Stimulated activated CD8-positive, alpha-beta memory T cell treated with anti-CD3 and anti-CD28 coated beads, Interleukin-7, amount 100 ng/mL, for 48 hours (primary cell): Measurements from ENCODE around the gene IRF6.
"Not testable (repeated sequence)": the region's sequence is repeated elsewhere in the genome, so short reads cannot be mapped to it uniquely, and the experiment has no call there.

ENCODE experiments used
- DNase-seq, 2 donors: peaks; one replicate each; pipeline ENCODE4 v3.0.0-alpha.2; 2020; ENCODE audit warnings: low read depth in 1 of 2; ENCODE audit errors: extremely low read depth in 1 of 2

The IRF6 gene

DNA sequence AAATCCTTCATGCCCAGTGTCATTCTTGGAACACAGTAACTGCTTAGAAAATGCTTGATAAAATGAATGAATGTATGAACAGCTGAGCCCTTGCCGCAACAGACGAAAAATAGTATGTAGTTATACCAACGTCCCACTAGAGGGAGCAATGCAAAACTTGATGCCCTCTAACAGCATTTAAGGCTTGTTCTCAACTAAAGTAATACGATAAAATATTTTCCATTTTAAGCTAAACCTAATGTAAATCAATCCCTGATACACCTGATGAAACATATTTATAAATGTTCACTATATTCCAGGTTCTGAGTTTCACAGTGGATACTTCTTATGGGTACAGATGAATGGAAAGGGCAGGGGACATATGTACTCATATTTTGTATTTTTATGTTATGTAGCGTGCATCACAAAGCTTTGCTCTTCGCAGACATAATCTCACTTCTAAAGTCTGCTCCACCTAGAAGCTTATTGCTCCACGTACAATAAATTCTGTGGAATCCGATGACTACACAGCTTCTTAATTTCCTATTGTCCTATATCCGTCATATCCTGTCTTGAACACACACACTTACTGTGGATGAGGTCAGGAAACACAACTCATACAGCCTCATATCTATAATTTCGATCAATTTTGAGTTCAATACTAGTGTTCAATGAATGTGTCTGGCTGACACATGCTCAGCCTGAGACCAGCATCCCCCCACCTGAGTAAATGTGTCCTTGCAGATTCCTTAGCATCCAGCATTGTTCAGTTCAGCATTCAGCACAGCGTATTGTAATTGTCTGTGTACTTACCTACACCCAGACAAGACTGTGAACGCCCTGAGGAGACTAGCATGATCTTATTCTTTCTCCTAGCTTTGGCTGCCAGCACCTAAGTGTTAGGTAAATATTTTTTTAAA lies 17.4 kb upstream of the IRF6 start:
- no peak for DNase-seq

DNA sequence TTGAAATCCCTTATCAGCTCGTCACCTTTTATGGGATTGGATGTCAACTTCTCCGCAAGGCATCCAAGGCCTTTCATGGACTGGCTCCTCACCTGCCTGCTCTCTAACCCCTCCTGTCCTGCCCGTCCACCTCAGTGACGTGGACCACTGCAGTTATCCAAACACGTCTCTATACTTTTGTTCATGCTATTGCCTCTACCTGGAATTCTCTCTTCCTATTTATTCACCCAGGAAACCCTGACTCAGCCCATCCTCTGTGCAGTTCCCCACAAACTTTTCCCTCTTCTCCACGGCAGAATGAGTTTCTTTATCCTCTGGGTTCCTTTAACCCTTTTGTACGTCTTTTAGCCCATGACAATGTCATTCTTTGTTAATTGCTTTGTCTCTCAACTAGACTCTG lies 16.8 kb upstream of the IRF6 start:
- no peak for DNase-seq

DNA sequence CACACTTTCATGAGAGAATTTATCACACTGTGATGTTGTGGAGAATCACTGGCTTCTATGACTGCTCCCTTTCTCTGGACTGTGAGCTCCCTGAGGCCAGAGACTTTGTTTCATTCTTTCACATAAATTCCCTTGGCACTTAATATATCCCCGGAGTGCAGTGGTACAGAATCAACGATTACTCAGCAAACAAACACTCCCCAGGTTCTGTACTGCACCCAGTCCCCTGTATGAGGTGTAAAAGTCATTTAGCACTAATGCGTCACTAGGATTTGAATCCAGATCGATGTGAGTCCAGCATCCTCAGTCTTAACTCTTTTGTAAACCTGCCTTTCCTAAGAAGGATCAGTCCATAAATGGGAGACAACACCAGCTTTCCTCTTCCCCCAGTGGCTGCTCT lies 15.0 kb upstream of the IRF6 start:
- DNase-seq, result no peak

DNA sequence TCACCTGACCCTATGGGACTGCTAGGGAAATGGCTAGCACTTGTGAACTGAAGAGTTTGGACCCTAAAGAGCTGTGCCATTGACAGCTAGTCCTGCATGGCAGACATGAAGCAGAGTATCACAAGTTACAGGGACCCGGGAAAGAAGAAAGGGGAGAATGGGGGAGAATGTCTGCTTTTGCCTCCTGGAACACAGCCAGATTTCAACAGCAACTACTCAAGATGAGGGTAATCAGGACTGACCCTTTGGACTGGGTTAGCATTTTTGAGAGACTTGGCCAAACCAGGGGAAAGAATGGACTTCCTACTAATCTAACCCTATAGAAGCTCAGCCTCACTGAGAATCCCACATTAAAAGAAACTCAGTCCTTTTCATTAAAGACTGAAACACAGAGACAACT lies 13.1 kb upstream of the IRF6 start:
- DNase-seq, result no peak

DNA sequence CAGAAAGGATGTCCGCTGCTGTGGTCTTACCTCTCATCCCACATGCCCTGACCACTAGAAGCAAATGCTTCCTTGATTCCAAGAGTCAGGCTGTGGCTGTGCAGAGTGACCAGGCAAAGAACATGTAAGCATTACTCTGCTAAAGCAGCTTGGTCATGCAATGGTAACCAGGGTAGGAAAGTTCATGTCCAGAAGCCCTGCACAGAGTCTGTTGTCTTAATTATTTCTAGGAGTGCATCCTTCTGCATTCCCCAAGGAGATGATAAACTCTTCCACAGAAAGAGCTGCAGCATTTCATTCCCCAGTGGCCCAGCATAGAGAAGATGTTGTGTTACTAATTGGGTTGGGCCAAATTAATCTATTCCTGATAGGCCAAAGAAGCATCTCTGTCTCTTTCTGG lies 11.7 kb upstream of the IRF6 start:
- DNase-seq, result no peak

DNA sequence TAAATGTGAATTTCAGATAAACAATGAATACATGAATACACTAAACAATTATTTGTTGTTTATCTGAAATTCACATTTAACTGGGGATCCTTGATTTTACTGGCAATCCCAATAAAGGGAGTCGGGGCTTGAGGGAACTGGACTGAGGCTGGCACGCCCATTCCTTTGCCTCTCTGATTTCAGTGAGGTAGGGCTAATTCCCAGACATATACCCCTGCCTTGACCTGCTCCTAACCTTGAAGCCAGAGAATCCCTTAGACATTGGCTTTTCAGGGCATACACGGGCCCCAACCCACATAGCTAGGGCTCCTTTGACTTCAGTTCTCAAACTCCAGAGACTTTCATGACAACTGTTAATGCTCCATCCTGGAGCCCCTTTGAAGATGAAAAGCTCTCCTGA lies 11.0 kb upstream of the IRF6 start:
- DNase-seq, result no peak

DNA sequence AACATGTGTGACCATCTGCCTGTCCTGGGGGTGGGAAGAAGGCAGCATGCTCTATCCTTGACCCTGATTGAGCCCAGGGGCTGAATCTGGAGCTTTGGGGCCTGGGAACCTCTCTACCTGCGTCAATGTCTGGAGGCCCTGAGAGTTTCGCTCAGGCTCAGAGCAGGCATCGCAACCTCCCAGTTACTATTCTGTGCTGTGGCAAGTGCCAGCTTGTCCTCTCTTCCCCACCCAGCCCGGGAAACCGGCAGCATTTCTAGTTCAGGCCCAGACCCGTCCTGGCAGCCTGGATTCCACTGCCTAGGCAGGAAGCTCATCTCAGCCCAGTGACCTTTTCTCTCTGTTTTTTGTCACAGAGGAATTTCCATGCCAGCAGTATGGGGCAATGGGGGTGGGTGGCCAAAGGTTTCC lies 10.0 kb upstream of the IRF6 start:
- no peak for DNase-seq

DNA sequence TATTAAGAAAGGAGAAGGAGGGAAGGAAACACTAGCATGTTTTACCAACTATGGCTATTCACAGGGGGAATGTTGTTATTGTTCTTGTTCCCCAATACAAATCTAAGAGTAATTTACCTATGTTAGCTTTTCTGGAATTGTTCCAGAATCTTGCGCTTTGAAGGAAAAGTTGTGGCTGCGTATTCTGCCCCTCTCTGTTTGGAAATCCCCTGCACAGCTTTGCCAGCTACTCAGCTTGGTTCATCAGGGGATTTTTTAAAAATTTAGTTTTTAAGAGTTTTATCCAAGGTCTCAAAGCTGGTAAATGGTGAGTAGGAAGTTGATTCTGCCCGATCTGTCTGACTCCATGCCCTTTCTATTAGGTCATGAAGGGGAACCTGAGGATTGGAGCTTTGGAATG lies 9.5 kb upstream of the IRF6 start:
- DNase-seq, result no peak

DNA sequence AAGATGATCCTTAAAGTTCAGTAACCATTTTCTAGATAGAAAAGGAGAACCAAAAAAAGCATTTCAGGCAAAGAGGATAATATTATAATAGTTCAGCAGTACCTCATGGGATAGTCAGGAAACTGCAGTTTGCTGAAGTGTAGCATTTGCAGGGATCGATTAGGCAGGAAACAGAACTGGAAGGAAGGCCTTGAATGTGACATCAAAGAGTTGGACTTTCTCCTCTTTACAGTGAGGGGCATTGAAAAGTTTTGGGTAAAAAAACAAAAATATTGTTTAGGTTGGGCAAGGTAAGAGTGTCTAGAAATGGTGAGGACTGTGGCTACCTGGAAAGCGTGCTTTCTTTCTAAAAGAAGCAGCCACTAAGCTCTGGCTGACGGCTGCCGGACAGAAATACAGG lies 8.0 kb upstream of the IRF6 start:
- DNase-seq, result no peak

DNA sequence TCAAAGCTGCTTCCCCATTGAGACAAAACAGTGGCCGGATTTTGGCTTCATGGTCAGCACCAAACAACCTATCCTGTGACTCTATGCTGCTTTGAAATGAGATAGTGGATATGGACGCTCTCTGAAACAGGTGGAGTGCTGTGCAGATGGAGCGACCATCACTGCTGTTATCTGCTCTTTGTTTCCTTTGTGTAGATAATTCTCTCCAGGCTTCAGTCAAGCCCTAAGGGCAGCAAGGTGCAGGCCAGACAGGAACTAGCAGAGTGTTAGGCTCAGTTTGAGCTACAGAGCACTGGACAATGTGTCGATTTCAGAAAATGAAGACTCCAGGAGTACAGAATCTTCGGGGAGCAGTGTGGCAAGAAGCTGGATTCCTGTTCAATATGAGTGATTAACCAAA lies 4.8 kb upstream of the IRF6 start:
- no peak for DNase-seq

DNA sequence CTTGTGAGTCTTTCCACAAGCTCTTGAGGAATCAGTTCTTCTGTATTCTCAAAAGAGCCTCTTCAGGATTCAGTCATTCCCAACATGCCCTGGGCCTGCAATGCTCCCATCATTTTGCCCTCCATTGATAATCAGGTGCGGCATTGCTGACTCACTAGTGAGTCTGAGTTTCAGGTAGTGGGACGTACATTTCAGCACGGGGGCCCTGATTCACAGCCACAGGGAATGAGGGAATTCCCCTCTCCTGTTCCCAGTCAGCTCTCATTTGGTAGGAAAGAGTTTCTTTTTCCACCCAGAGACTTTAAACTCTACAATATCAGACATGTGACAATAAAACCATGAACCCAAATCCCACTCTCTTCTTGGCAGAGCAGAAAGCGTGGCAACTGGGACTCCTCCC lies 3.7 kb upstream of the IRF6 start:
- DNase-seq, result no peak

DNA sequence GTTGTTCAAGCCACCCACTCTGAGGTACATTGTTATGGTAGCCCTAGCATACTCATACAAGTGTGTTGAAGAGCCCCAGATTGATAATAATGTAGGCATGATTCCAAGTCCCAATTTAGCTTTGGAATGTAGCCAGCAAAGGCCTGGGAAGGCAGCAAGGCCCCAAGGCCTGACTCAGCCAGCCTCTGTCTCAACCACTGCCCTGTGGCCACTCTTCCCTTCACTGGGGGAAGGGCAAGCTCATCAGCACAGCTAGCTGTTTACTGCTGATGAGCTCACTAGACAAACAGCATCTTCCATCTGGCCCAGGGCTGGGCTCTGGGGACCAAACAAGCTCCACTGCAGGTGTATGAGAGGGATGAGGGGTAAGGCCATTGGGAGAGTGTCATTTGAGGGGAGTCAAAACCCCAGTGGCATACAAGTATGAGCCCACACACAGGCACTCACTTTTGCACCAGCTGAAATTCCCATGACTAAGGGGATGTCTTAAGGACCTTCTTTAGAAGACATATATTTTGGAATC lies 2.2 kb upstream of the IRF6 start:
- no peak for DNase-seq

DNA sequence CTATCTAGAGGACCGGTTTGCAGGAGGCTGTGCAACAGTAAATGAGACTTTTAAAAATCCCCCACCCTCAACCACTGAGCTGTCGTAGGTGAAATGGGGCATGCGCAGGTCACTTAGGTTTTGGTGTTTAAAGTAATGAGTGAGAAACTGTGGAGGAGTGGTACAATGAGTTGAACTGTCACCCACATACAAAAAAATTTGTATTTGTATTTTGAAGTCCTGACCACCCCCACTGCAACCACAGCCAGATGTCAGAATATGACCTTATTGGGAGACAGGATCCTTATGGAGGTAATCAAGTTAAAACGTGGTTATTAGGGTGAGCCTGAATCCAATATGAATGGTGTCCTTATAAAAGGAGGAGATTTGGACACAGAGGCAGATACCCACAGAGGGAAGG lies 1.6 kb upstream of the IRF6 start:
- no peak for DNase-seq

DNA sequence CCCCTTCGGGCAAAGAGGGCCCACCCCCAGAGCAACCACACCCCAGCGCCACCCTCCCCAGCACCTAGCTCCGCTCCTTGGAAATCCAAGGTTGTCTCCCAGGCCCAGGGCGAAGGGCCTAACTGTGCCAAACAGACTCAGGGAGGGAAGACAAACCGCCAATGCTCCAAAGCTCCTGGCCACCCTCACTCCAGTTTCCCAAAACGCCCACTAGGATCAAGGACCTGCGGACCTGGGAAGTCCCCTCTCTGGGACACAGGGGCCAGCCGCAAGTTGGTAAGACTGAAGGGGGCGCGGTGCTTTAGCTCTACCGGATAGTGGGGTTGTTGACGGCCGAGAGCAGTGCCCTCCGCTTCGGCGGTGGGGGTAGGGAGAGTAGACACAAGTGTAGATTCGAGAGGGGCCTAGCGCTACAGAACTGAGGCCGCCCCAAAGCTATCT lies 581 bp downstream of the IRF6 start:
- no peak for DNase-seq

DNA sequence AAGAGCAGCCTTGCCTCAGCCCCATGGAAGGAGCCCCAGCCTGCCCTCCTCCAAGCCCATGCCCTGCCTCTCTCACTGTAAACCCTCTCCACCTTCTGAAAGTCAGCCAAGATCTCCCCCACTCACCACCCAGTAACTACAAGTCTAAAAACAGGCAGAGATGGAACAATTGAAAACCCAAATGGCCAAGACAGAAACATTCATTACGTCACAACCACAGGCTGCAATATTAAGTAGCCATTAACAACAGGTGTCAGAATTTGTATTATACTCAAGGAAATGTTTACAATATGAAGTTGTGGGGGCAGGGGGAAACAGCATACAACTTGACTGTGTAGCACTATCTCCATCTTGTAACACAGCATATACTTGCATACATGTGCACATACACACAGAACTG lies 2.4 kb downstream of the IRF6 start:
- DNase-seq, result no peak

DNA sequence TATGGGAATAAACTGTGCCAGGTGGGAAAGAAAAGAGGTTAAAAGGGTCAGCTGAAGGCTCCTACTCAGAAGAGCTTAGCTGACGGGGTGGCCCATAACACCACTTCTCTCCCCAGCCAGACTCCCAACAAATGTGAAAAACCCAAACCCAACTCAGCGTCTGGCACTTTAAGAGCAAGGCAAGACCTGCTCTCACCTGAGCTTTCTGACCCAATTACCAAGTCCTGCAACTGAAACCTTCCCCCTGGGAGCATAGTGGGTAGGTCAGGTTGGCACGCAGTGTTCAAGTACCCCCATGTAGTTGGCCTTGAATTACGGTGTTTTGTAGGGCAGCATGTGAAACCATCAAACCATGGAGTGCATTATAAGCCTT lies 3.2 kb downstream of the IRF6 start:
- no peak for DNase-seq

DNA sequence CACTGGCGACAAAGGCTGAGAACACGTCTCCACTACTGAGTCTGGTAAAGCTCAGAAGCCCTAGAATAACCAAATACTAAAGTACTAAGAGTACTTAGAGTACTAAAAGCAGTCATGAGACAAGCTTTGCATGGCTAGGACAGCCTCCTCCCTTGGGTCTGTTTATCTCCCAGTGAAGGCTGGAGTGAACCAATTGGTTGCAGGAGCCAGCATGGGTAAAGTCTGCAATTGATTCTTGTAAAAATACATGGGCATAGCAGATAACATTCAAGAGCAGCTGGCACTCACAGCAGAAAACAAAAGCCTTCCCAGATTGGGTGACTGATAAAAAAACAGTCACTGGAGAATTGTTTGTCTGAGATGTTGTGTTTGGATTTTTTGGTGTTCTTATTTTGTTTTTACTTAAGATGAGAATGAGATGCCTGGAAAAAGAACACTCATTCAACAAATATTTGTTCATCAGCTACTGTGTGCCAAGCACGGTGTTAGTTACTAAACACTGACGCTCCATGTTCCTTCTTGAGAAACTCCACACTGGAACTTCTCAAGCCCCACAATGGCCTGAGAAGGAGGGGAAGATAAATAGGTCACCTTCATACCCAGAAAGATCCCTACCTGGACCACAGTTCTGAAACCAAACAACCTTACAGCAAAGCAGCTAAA lies 3.7 kb downstream of the IRF6 start:
- DNase-seq, result no peak

DNA sequence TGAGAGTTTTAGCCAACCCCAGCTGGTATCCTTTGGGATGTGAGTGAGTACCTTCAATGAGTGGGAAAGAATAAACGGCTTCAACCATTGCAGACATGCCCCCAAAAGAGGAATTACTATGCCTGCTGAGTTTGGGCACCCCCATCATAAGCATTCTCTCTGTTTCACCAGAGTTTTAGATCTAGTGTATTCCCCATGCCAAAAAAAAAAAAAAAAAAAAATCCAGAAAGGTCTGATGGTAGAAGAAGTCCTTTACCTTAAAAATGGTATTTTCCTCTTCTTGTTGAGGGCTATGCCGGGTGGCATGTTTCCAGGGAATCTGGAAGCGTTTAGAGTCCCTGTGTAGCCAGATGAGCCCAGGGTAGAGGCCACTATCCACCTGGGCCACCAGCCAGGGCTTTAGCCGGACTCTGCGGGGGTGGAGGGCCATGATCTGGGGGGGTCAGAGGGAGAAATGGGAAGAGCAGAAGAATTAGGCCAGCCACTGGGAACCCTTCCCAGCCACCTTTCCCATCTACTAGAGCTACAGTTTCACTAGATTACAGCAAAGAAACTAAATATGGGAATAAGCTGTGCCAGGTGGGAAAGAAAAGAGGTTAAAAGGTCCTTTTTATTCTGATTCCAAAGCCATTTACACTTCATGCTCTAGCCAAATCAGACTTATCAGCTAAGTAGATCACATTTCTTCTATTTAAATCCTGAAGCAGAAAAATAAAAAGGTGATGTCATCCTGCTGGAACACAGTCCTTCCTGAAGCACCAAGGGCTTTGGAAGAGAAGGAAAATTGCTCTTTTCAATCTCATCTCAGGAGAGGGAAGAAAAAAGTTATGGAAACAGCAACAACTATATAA lies 4.7 kb downstream of the IRF6 start:
- no peak for DNase-seq

DNA sequence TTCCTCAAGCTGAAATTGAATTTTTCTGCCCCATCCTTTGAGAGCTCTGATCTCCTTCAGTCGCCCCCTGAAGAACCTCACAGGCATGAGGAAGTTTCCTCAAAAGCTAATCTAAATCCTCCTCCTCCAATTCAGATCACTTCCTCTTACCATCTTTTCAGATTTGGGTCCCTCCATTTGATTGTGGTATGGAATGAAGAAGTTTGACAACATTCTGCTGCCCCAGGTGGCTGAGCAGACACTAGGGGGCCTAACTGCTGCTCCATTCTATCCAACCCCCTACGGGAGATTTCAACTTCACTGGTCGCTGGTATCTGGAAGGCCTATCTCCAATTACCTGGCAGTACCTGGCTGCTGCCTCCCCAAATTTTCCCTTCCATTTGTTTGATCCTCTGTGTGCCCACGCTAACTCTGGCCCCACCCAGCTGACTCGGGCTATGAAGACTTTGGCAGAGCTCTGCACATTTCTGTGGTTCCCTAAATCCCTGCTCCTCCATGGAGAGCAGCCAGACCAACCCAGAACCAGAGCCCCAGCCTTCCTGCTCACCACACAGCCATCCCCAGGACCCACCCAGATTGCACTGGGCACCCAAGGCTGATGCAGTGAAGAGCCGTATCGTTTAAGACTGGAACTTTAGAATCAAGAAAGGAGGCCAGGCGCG lies 7.8 kb downstream of the IRF6 start:
- DNase-seq, result no peak

DNA sequence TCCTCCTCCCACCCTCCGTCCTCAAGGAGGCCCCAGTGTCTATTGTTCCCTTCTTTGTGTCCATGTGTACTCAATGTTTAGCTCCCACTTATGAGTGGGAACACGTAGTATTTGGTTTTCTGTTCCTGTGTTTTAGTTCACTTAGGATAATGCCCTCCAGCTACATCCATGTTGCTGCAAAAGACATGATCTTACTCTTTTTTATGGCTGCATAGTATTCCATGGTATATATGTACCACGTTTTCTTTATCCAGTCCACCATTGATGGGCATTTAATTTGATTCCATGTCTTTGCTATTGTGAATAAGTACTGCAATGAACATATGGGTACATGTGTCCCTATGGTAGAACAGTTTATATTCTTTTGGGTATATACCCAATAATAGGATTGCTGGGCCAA lies 12.2 kb downstream of the IRF6 start:
- DNase-seq, result not testable (repeated sequence)

DNA sequence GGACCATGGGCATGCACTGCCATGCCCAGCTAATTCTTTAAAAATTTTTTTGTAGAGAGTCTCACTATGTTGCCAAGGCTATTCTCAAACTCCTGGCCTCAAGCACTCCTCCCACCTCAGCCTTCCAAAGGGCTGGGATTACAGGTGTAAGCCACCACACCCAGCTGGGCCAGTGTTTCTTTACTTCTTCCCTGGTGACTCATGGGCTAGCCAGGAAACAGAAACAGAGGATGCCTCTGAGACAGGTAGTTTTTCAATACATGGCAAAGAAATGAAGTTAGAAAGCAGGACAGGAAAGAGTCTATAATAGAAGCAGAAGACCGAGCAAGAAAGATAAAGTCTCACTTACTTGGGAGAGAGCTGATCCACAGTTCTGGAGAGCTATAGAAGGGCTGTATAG lies 14.0 kb downstream of the IRF6 start:
- DNase-seq, result no peak
